Colonic mucosa (tissue), 4 donors: Measurements from ENCODE around the gene ABCG1. TPM values are rescaled to one million over a fixed set of nuclear protein-coding genes. Genes with fewer than 3 reads are reported as not detected.
A peak's percentile ranks its signal among the peaks of the same experiment; 100 is the strongest.

Experiments
- DNase-seq: peaks from one replicate; pipeline ENCODE4 v3.0.0-alpha.2; 2020
- H3K27ac ChIP-seq: fragments of 200-600 bp; one replicate; pipeline ENCODE4 v1.8.0; 2021
- H3K27me3 ChIP-seq: fragments of 200-600 bp; one replicate; pipeline ENCODE4 v1.8.0; 2021
- H3K36me3 ChIP-seq: fragments of 200-600 bp; one replicate; pipeline ENCODE4 v1.8.0; 2021
- H3K4me1 ChIP-seq: fragments of 200-600 bp; one replicate; pipeline ENCODE4 v1.8.0; 2021; ENCODE audit warnings: mild to moderate bottlenecking
- H3K4me3 ChIP-seq: fragments of 200-600 bp; one replicate; pipeline ENCODE4 v1.8.0; 2021
- H3K9ac ChIP-seq, 2 donors: one replicate each; pipeline ENCODE4 v1.7.0; 2013; ENCODE audit warnings: control low read depth in 2 of 2, low read depth in 2 of 2, low read length in 2 of 2
- H3K9me3 ChIP-seq: fragments of 200-600 bp; one replicate; pipeline ENCODE4 v1.8.0; 2021
- CTCF ChIP-seq: fragments of 200-600 bp; IDR thresholded peaks from one replicate; pipeline ENCODE4 v1.8.0; 2022; ENCODE audit warnings: antibody characterized with exemption, mild to moderate bottlenecking
- intact Hi-C: fragments of 100-400 bp; cut with DNase I; formaldehyde crosslinking; loops from one replicate; pipeline ENCODE4 v1.14.1; 2022
- total RNA-seq, 2 donors: library from RNA; stranded (reverse); fragmentation: NEBNext Ultra II Directional in 1 of 2; extraction: Animal tissue kit (Norgen Biotek cat#: 25700) in 1 of 2; gene quantifications; one replicate each; pipeline ENCODE4 v1.2.1, GENCODE V29; 2021
- donor health status: healthy.
- donor health status: DM: no; HTN: no; CAD: no.
- donor health status: DM: no; HTN: no; CAD: no.

Gene ABCG1
- total RNA-seq, 2 donors from 2014 or later, result 13.8 to 60.0 TPM

GRCh38 chr21:42183374-42184266 lies 35.3 kb upstream of the ABCG1 start:
- no peak for TF ChIP-seq CTCF
- H3K36me3 ChIP-seq, result no peaks in the 10 kb centered on the region
- H3K9ac ChIP-seq, result no peak overlapping the region
- no peak overlapping the region for H3K27ac ChIP-seq
- no peaks in the 10 kb centered on the region for H3K27me3 ChIP-seq
- H3K9me3 ChIP-seq, result no peaks in the 10 kb centered on the region
- intact Hi-C loops, result no loop called here
- no peaks in the 10 kb centered on the region for H3K4me1 ChIP-seq
- no peak for DNase-seq
- no peak overlapping the region for H3K4me3 ChIP-seq

GRCh38 chr21:42186591-42186990 lies 32.3 kb upstream of the ABCG1 start:
- no peak for DNase-seq
- Histone ChIP-seq H3K4me1 (no peaks in the 10 kb centered on the region), H3K9ac (no peak overlapping the region), H3K9me3 (no peaks in the 10 kb centered on the region), H3K4me3 (no peak overlapping the region), H3K36me3 (no peaks in the 10 kb centered on the region), H3K27me3 (no peaks in the 10 kb centered on the region), H3K27ac (no peak overlapping the region)
- TF ChIP-seq CTCF, result no peak
- intact Hi-C loops, result no loop called here

GRCh38 chr21:42187976-42188653 lies 30.8 kb upstream of the ABCG1 start:
- peak overlapping the region; percentile 62 for H3K27ac ChIP-seq
- no peak for DNase-seq
- no peaks in the 10 kb centered on the region for H3K4me1 ChIP-seq
- H3K36me3 ChIP-seq, result no peaks in the 10 kb centered on the region
- H3K4me3 ChIP-seq, result no peak overlapping the region
- H3K9ac ChIP-seq, result peak overlapping the region in 1 of 2 donors; percentile 24
- intact Hi-C loops, result no loop called here
- no peaks in the 10 kb centered on the region for H3K27me3 ChIP-seq
- H3K9me3 ChIP-seq, result no peaks in the 10 kb centered on the region
- no peak for TF ChIP-seq CTCF

DNA sequence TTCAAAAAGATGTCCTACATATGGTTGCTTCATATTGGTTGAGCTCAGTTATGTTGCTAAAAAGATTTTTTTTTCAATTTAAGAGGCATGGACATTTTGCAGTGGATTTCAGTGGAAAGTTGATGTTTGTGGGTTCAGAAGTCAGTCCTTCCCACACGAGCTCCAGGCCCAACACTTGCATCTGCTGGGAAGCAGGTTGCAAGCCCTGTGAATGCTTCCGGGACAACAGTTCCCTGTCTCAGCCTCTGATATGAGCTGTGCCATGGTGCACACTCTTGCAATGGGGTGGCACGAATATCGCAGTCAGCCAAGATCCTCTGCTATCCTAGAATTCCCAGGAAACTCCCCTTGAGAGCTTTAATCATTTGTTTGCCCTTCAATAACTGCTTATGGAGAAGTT lies 30.3 kb upstream of the ABCG1 start:
- H3K27me3 ChIP-seq, result no peaks in the 10 kb centered on the region
- no peak overlapping the region for H3K9ac ChIP-seq
- H3K27ac ChIP-seq, result peak overlapping the region; percentile 62
- DNase-seq, result no peak
- intact Hi-C loops, result no loop called here
- no peak overlapping the region for H3K4me3 ChIP-seq
- no peak for TF ChIP-seq CTCF
- H3K9me3 ChIP-seq, result no peaks in the 10 kb centered on the region
- no peaks in the 10 kb centered on the region for H3K4me1 ChIP-seq
- no peaks in the 10 kb centered on the region for H3K36me3 ChIP-seq

DNA sequence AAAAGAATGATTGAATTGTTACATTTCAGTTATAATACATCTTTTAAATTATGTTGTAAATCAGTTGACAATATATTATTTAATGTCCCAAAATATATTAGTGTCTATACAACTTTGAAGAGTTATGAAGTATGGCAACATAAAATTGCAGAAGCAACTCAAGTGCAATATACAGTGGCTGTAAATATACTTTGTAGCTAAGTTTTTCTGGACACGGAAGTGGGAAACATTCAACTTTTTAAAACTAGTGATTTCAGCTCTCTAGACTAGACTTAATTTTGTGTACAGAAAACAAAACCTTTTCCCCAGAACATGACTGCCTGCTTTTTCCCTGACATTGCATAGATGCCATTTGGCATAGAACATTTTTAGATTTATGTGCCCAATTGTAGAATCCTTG lies 29.5 kb upstream of the ABCG1 start:
- DNase-seq, result no peak
- TF ChIP-seq CTCF, result no peak
- Histone ChIP-seq H3K9me3 (no peaks in the 10 kb centered on the region), H3K27ac (no peak overlapping the region), H3K4me1 (no peaks in the 10 kb centered on the region), H3K27me3 (no peaks in the 10 kb centered on the region), H3K9ac (no peak overlapping the region), H3K4me3 (no peak overlapping the region), H3K36me3 (no peaks in the 10 kb centered on the region)
- intact Hi-C loops, result no loop called here
